ENCODE results near the gene PDE4B. TPM values are rescaled to one million over a fixed set of nuclear protein-coding genes. Genes with fewer than 3 reads are reported as not detected.

The PDE4B gene
- total RNA-seq, 1 donor from 2014 or later = 29.0 TPM

DNA sequence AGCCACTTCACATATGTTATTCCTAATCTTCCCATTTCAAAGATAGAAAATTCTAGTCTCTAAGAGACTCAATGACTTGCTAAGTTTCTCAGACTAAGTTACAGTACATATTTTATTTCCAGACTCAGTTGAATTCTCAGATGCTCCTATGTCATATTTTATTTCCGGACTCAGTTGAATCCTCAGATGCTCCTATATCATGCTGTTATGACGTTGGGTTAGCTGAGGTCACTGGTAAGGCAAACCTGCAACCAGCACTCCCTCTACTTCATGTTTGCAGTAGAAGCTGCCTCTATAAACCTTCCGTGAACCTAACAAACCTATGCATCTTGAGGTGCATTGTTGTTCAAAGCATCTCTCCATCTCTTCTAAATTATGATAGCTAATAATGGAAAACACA, 554.2 kb downstream of the PDE4B start:
- TF ChIP-seq POLR2A (IDR thresholded peaks at IDR 0.05) = no peak
- TF ChIP-seq, protein P1, sequence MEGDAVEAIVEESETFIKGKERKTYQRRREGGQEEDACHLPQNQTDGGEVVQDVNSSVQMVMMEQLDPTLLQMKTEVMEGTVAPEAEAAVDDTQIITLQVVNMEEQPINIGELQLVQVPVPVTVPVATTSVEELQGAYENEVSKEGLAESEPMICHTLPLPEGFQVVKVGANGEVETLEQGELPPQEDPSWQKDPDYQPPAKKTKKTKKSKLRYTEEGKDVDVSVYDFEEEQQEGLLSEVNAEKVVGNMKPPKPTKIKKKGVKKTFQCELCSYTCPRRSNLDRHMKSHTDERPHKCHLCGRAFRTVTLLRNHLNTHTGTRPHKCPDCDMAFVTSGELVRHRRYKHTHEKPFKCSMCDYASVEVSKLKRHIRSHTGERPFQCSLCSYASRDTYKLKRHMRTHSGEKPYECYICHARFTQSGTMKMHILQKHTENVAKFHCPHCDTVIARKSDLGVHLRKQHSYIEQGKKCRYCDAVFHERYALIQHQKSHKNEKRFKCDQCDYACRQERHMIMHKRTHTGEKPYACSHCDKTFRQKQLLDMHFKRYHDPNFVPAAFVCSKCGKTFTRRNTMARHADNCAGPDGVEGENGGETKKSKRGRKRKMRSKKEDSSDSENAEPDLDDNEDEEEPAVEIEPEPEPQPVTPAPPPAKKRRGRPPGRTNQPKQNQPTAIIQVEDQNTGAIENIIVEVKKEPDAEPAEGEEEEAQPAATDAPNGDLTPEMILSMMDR (IDR thresholded peaks at IDR 0.05) = no peak
- TF ChIP-seq POLR2AphosphoS5 (IDR thresholded peaks at IDR 0.05; ENCODE audit: insufficient read depth in 1 of 2, low read depth in 1 of 2) = no peak
- intact Hi-C loops (cut with DNase I) = no loop called here
- H3K4me3 ChIP-seq = no peak overlapping the region
- DNase-seq (ENCODE audit: extremely low spot score in 2 of 2) = no peak
- no peak overlapping the region for H3K27ac ChIP-seq
- H3K36me3 ChIP-seq = no peaks in the 10 kb centered on the region
- H3K9me3 ChIP-seq = no peaks in the 10 kb centered on the region
- H3K27me3 ChIP-seq = no peaks in the 10 kb centered on the region
- H3K4me1 ChIP-seq = peaks cover 37% of the 10 kb centered on the region

DNA sequence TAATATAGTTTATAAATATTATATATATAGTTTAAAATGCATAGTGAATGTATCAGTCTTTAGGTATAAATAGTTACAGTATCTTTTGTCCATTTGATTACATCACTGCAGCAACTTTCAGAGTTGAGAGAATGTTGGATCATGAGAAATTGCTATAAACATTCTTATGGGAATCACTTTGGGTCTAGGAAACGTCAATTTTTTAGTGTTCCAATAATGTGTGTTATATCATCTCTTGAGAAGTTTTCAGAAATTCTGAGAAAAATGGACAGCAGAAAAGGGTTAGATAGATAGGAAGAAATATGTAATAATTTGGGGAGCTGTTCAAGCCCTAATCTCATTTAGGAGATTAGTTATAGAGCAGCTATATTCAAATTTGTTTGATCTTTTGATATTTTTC, 556.1 kb downstream of the PDE4B start:
- no peak for DNase-seq (ENCODE audit: extremely low spot score in 2 of 2)
- Histone ChIP-seq H3K27ac (no peak overlapping the region), H3K4me3 (no peak overlapping the region), H3K4me1 (peaks cover 56% of the 10 kb centered on the region), H3K36me3 (no peaks in the 10 kb centered on the region), H3K9me3 (no peaks in the 10 kb centered on the region), H3K27me3 (no peaks in the 10 kb centered on the region)
- intact Hi-C loops (cut with DNase I) = no loop called here
- TF ChIP-seq, protein P1 (IDR thresholded peaks at IDR 0.05) = no peak
- TF ChIP-seq POLR2AphosphoS5 (IDR thresholded peaks at IDR 0.05; ENCODE audit: insufficient read depth in 1 of 2, low read depth in 1 of 2) (no peak), POLR2A (IDR thresholded peaks at IDR 0.05) (no peak)

DNA sequence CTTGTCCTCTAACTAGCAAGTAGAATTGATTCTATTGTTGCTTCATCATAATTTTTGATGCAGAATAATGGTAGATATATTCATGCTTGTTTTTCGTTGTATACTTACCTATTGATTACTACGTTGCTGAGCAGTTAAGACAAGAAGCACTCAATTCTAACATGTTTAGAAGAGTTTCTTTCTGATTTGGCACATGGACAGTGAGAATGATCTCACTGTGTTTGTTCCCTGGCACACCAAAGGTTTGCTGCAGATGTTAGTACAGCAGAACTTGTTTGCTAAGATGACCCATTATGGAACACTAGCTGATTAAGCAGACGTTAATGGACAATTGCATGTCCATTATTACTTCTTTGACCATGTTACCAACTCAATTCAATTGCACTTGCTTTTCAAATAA, 556.5 kb downstream of the PDE4B start:
- Histone ChIP-seq H3K36me3 (no peaks in the 10 kb centered on the region), H3K4me3 (no peak overlapping the region), H3K27ac (peak overlapping the region; percentile 61), H3K9me3 (no peaks in the 10 kb centered on the region), H3K27me3 (no peaks in the 10 kb centered on the region), H3K4me1 (peaks cover 58% of the 10 kb centered on the region)
- intact Hi-C loops (cut with DNase I) = no loop called here
- TF ChIP-seq POLR2A (IDR thresholded peaks at IDR 0.05) (no peak), POLR2AphosphoS5 (IDR thresholded peaks at IDR 0.05; ENCODE audit: insufficient read depth in 1 of 2, low read depth in 1 of 2) (no peak)
- TF ChIP-seq, protein P1 (IDR thresholded peaks at IDR 0.05) = no peak
- no peak for DNase-seq (ENCODE audit: extremely low spot score in 2 of 2)

DNA sequence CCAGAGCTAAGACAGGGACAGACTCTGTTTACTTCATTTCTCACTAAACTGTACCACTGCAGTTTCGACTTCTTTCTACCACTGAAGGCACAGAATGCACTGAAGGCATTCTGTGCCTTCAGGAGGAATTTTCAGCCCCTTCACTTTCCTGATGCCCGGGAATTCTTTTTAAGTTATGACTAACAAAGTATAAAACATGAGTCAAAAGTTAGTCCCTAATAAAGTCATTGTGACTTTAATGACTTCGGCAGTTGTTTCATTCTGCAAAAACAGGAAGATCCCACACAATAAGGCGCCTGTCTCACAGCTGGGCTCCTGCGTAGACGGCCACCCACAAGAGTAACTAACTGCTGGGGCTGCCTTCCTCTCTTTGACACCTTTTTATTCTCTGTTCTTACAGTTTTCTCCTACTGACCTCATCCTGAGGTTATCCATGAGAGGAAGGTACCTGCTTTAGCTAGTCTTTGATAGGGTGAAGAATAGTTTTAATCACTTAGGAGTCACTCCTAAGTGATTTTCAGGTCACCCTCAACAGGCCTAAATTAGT, 557.4 kb downstream of the PDE4B start:
- peaks cover 63% of the 10 kb centered on the region for H3K4me1 ChIP-seq
- no peak for DNase-seq (ENCODE audit: extremely low spot score in 2 of 2)
- TF ChIP-seq, protein P1 (IDR thresholded peaks at IDR 0.05) = no peak
- TF ChIP-seq POLR2AphosphoS5 (IDR thresholded peaks at IDR 0.05; ENCODE audit: insufficient read depth in 1 of 2, low read depth in 1 of 2) (peak in 1 of 2 donors; percentile 68), POLR2A (IDR thresholded peaks at IDR 0.05) (no peak)

DNA sequence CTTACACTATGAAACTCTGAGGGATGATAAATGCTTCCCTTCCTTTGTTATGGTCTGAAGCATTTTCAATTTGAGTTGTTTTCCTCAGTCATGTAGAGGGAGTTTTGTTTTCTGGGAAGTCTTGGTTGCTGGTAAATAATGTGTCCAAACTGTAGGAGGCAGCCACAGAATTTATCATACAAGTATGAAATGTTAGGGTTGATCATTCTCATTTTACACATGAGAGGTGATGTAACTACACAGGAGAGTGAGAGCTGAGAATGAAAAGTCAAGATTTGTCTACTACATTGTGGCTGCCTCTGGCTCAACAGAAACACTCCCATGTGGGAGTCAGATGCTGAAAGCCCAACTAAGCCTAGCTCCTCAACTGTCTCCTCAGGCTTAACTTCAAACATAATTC, 558.8 kb downstream of the PDE4B start:
- no peak for DNase-seq (ENCODE audit: extremely low spot score in 2 of 2)
- H3K36me3 ChIP-seq = no peaks in the 10 kb centered on the region
- peaks cover 53% of the 10 kb centered on the region for H3K4me1 ChIP-seq
- no peaks in the 10 kb centered on the region for H3K9me3 ChIP-seq
- H3K27ac ChIP-seq = no peak overlapping the region
- H3K4me3 ChIP-seq = no peak overlapping the region
- H3K27me3 ChIP-seq = no peaks in the 10 kb centered on the region
- TF ChIP-seq, protein P1 (IDR thresholded peaks at IDR 0.05) = no peak
- TF ChIP-seq POLR2A (IDR thresholded peaks at IDR 0.05) (no peak), POLR2AphosphoS5 (IDR thresholded peaks at IDR 0.05; ENCODE audit: insufficient read depth in 1 of 2, low read depth in 1 of 2) (no peak)
- intact Hi-C loops (cut with DNase I) = no loop called here

More for the DNA sequence above, 557.4 kb downstream of the PDE4B start:
- peak overlapping the region; percentile 61 for H3K27ac ChIP-seq
- H3K27me3 ChIP-seq = no peaks in the 10 kb centered on the region
- intact Hi-C loops (cut with DNase I) = no loop called here
- no peak overlapping the region for H3K4me3 ChIP-seq
- no peaks in the 10 kb centered on the region for H3K9me3 ChIP-seq
- no peaks in the 10 kb centered on the region for H3K36me3 ChIP-seq

Measured in vagina (tissue), 2 donors.